ENCODE measurements around the gene SH3RF1.

SH3RF1 gene

DNA sequence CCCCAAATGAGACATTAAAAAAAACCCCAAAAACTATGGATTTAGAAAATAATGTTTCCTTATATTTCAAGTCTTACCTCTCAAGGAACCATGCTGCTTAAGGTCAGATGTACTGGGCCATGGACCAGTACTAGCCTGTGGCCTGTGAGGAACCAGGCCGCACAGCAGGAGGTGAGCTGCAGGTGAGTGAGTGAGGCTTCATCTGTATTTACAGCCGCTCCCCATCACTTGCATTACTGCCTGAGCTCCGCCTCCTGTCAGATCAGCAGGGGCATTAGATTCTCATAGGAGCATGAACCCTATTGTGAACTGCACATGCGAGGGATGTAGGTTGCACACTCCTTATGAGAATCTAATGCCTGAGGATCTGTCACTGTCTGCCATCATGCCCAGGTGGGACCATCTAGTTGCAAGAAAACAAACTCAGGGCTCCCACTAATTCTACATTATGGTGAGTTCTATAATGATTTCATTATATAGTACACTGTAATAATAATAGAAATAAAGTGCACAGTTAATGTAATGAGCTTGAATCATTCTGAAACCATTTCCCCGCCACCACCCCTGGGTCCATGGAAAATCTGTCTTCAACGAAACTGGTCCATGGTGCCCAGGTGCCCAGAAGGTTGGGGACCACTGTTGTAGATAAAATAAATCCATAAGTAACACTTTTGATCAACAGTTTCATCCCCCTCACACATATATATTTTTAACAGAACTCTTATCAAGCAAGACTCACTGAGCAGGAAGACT, 155.4 kb downstream of the SH3RF1 start:
- Histone ChIP-seq H3K23ac (ENCODE audit: low read depth, low read length, poor library complexity) (no peak overlapping the region), H3K14ac (ENCODE audit: low read length) (no peak overlapping the region), H3K36me3 (replicated peaks in 1 of 2; ENCODE audit: control insufficient read depth in 2 of 2, insufficient read depth in 2 of 2, low read length in 2 of 2) (peaks cover 23 to 97% of the 10 kb centered on the region in 2 donors), H2BK15ac (ENCODE audit: low read length) (no peak overlapping the region), H4K91ac (ENCODE audit: low read depth, low read length, poor library complexity) (no peak overlapping the region), H3K4ac (ENCODE audit: low read length) (no peak overlapping the region), H2AFZ (ENCODE audit: low read length) (no peak overlapping the region), H2BK120ac (ENCODE audit: low read depth, low read length) (no peak overlapping the region), H3K4me1 (ENCODE audit: control insufficient read depth in 2 of 2, insufficient read depth in 1 of 2, low read depth in 1 of 2, low read length in 2 of 2) (peaks cover 0 to 2% of the 10 kb centered on the region in 2 donors), H3K27me3 (ENCODE audit: control insufficient read depth in 3 of 3, insufficient read depth in 3 of 3, low read depth in 1 of 3, low read length in 3 of 3) (no peaks in the 10 kb centered on the region), H2AK5ac (ENCODE audit: low read depth, low read length) (no peak overlapping the region), H2BK12ac (ENCODE audit: low read length) (no peak overlapping the region), H2BK5ac (ENCODE audit: low read length) (no peak overlapping the region), H3K9ac (ENCODE audit: low read depth, low read length, poor library complexity) (no peak overlapping the region), H3K4me2 (ENCODE audit: insufficient read depth, low read length, poor library complexity, severe bottlenecking) (no peak overlapping the region), H3K79me1 (ENCODE audit: low read depth, low read length) (no peaks in the 10 kb centered on the region), H3K9me3 (replicated peaks in 1 of 2; ENCODE audit: control insufficient read depth in 2 of 2, insufficient read depth in 1 of 2, low read depth in 1 of 2, low read length in 2 of 2) (no peaks in the 10 kb centered on the region), H3K27ac (replicated peaks; ENCODE audit: low read length) (no peak overlapping the region), H4K8ac (ENCODE audit: low read depth, low read length) (no peak overlapping the region), H3K4me3 (ENCODE audit: low read length in 2 of 2) (no peak overlapping the region), H3K18ac (ENCODE audit: low read length) (no peak overlapping the region)
- DNase-seq (ENCODE audit: low spot score) = no peak
- no CpG with 5 or more reads among the region's 6 CpGs for WGBS, 2 donors (ENCODE audit: extremely low coverage in 2 of 2, insufficient read length in 2 of 2, insufficient replicate concordance in 1 of 2)

GRCh38 chr4:169114341-169114974, 156.3 kb downstream of the SH3RF1 start:
- Histone ChIP-seq H3K4me1 (ENCODE audit: control insufficient read depth in 2 of 2, insufficient read depth in 1 of 2, low read depth in 1 of 2, low read length in 2 of 2) (peaks cover 0 to 2% of the 10 kb centered on the region in 2 donors), H2AFZ (ENCODE audit: low read length) (no peak overlapping the region), H4K8ac (ENCODE audit: low read depth, low read length) (no peak overlapping the region), H3K9me3 (replicated peaks in 1 of 2; ENCODE audit: control insufficient read depth in 2 of 2, insufficient read depth in 1 of 2, low read depth in 1 of 2, low read length in 2 of 2) (no peaks in the 10 kb centered on the region), H3K18ac (ENCODE audit: low read length) (no peak overlapping the region), H2BK12ac (ENCODE audit: low read length) (no peak overlapping the region), H2AK5ac (ENCODE audit: low read depth, low read length) (no peak overlapping the region), H3K14ac (ENCODE audit: low read length) (no peak overlapping the region), H4K91ac (ENCODE audit: low read depth, low read length, poor library complexity) (no peak overlapping the region), H3K27me3 (ENCODE audit: control insufficient read depth in 3 of 3, insufficient read depth in 3 of 3, low read depth in 1 of 3, low read length in 3 of 3) (no peaks in the 10 kb centered on the region), H2BK15ac (ENCODE audit: low read length) (no peak overlapping the region), H3K27ac (replicated peaks; ENCODE audit: low read length) (no peak overlapping the region), H2BK5ac (ENCODE audit: low read length) (no peak overlapping the region), H3K4me2 (ENCODE audit: insufficient read depth, low read length, poor library complexity, severe bottlenecking) (no peak overlapping the region), H3K36me3 (replicated peaks in 1 of 2; ENCODE audit: control insufficient read depth in 2 of 2, insufficient read depth in 2 of 2, low read length in 2 of 2) (peaks cover 23 to 95% of the 10 kb centered on the region in 2 donors), H3K4ac (ENCODE audit: low read length) (no peak overlapping the region), H3K23ac (ENCODE audit: low read depth, low read length, poor library complexity) (no peak overlapping the region), H3K9ac (ENCODE audit: low read depth, low read length, poor library complexity) (no peak overlapping the region), H3K4me3 (ENCODE audit: low read length in 2 of 2) (no peak overlapping the region), H3K79me1 (ENCODE audit: low read depth, low read length) (no peaks in the 10 kb centered on the region), H2BK120ac (ENCODE audit: low read depth, low read length) (no peak overlapping the region)
- no peak for DNase-seq (ENCODE audit: low spot score)
- WGBS, 2 donors (ENCODE audit: extremely low coverage in 2 of 2, insufficient read length in 2 of 2, insufficient replicate concordance in 1 of 2) = no CpG with 5 or more reads among the region's 3 CpGs

GRCh38 chr4:169110633-169111032, 160.1 kb downstream of the SH3RF1 start:
- H3K4ac ChIP-seq (ENCODE audit: low read length) = no peak overlapping the region
- H2AK5ac ChIP-seq (ENCODE audit: low read depth, low read length) = no peak overlapping the region
- no peak overlapping the region for H2BK120ac ChIP-seq (ENCODE audit: low read depth, low read length)
- H3K9ac ChIP-seq (ENCODE audit: low read depth, low read length, poor library complexity) = no peak overlapping the region
- no peak overlapping the region for H4K91ac ChIP-seq (ENCODE audit: low read depth, low read length, poor library complexity)
- H3K36me3 ChIP-seq (replicated peaks in 1 of 2; ENCODE audit: control insufficient read depth in 2 of 2, insufficient read depth in 2 of 2, low read length in 2 of 2) = peaks cover 14 to 95% of the 10 kb centered on the region in 2 donors
- no peaks in the 10 kb centered on the region for H3K4me1 ChIP-seq (ENCODE audit: control insufficient read depth in 2 of 2, insufficient read depth in 1 of 2, low read depth in 1 of 2, low read length in 2 of 2)
- H3K4me3 ChIP-seq (ENCODE audit: low read length in 2 of 2) = no peak overlapping the region
- no peak overlapping the region for H3K27ac ChIP-seq (replicated peaks; ENCODE audit: low read length)
- H2BK15ac ChIP-seq (ENCODE audit: low read length) = no peak overlapping the region
- no peak overlapping the region for H4K8ac ChIP-seq (ENCODE audit: low read depth, low read length)
- no peak overlapping the region for H3K14ac ChIP-seq (ENCODE audit: low read length)
- no peaks in the 10 kb centered on the region for H3K27me3 ChIP-seq (ENCODE audit: control insufficient read depth in 3 of 3, insufficient read depth in 3 of 3, low read depth in 1 of 3, low read length in 3 of 3)
- H3K18ac ChIP-seq (ENCODE audit: low read length) = no peak overlapping the region
- H3K79me1 ChIP-seq (ENCODE audit: low read depth, low read length) = no peaks in the 10 kb centered on the region
- H2BK5ac ChIP-seq (ENCODE audit: low read length) = no peak overlapping the region
- H3K9me3 ChIP-seq (replicated peaks in 1 of 2; ENCODE audit: control insufficient read depth in 2 of 2, insufficient read depth in 1 of 2, low read depth in 1 of 2, low read length in 2 of 2) = no peaks in the 10 kb centered on the region
- no peak for DNase-seq (ENCODE audit: low spot score)
- H2BK12ac ChIP-seq (ENCODE audit: low read length) = no peak overlapping the region
- H3K23ac ChIP-seq (ENCODE audit: low read depth, low read length, poor library complexity) = no peak overlapping the region
- no CpG with 5 or more reads among the region's 4 CpGs for WGBS, 2 donors (ENCODE audit: extremely low coverage in 2 of 2, insufficient read length in 2 of 2, insufficient replicate concordance in 1 of 2)
- H2AFZ ChIP-seq (ENCODE audit: low read length) = no peak overlapping the region
- no peak overlapping the region for H3K4me2 ChIP-seq (ENCODE audit: insufficient read depth, low read length, poor library complexity, severe bottlenecking)

DNA sequence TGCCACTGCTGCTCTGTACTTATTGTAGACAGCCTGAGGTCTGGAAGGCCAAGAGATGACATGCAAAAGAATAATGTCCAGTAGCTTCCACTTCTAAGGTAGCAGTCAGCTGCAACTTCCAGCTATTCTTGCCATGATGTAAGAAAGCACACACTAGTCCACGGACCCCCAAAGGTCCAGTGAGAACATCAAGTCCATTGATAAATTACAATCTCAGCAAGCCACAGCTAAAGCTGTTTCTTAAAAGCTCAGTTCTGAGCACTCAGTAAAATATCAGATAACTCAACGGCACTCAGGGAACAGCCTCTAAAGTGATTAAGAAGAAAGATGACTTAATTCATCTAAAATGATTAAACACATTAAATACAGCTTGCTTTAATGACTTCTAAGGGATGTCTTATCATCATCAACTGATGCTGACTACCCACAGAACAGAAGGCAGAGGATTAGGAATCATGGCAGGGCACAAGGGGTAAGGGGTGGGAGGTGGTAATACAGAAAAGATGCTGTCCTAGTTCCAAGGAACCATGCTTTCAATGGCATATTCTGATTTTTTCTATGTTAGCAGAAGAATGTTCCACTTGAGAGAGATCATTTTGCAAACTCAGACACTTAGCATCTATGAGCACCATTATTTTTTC, 161.6 kb downstream of the SH3RF1 start:
- peaks cover under 1 to 2% of the 10 kb centered on the region in 2 donors for H3K4me1 ChIP-seq (ENCODE audit: control insufficient read depth in 2 of 2, insufficient read depth in 1 of 2, low read depth in 1 of 2, low read length in 2 of 2)
- no peak overlapping the region for H3K18ac ChIP-seq (ENCODE audit: low read length)
- no peaks in the 10 kb centered on the region for H3K9me3 ChIP-seq (replicated peaks in 1 of 2; ENCODE audit: control insufficient read depth in 2 of 2, insufficient read depth in 1 of 2, low read depth in 1 of 2, low read length in 2 of 2)
- H3K36me3 ChIP-seq (replicated peaks in 1 of 2; ENCODE audit: control insufficient read depth in 2 of 2, insufficient read depth in 2 of 2, low read length in 2 of 2) = peaks cover 15 to 91% of the 10 kb centered on the region in 2 donors
- H4K91ac ChIP-seq (ENCODE audit: low read depth, low read length, poor library complexity) = no peak overlapping the region
- no peak for DNase-seq (ENCODE audit: low spot score)
- no peak overlapping the region for H3K23ac ChIP-seq (ENCODE audit: low read depth, low read length, poor library complexity)
- no peak overlapping the region for H4K8ac ChIP-seq (ENCODE audit: low read depth, low read length)
- no peak overlapping the region for H2AFZ ChIP-seq (ENCODE audit: low read length)
- H3K4ac ChIP-seq (ENCODE audit: low read length) = no peak overlapping the region
- no peaks in the 10 kb centered on the region for H3K79me1 ChIP-seq (ENCODE audit: low read depth, low read length)
- H3K27me3 ChIP-seq (ENCODE audit: control insufficient read depth in 3 of 3, insufficient read depth in 3 of 3, low read depth in 1 of 3, low read length in 3 of 3) = no peaks in the 10 kb centered on the region
- H2BK15ac ChIP-seq (ENCODE audit: low read length) = no peak overlapping the region
- H2AK5ac ChIP-seq (ENCODE audit: low read depth, low read length) = no peak overlapping the region
- no peak overlapping the region for H2BK5ac ChIP-seq (ENCODE audit: low read length)
- no peak overlapping the region for H3K4me3 ChIP-seq (ENCODE audit: low read length in 2 of 2)
- no peak overlapping the region for H2BK120ac ChIP-seq (ENCODE audit: low read depth, low read length)
- no peak overlapping the region for H3K4me2 ChIP-seq (ENCODE audit: insufficient read depth, low read length, poor library complexity, severe bottlenecking)
- H2BK12ac ChIP-seq (ENCODE audit: low read length) = no peak overlapping the region
- WGBS, 2 donors (ENCODE audit: extremely low coverage in 2 of 2, insufficient read length in 2 of 2, insufficient replicate concordance in 1 of 2) = no CpG with 5 or more reads among the region's 2 CpGs
- no peak overlapping the region for H3K27ac ChIP-seq (replicated peaks; ENCODE audit: low read length)
- no peak overlapping the region for H3K14ac ChIP-seq (ENCODE audit: low read length)
- H3K9ac ChIP-seq (ENCODE audit: low read depth, low read length, poor library complexity) = no peak overlapping the region
